DOHH2 (cell line): ENCODE results near the gene P4HB.

ENCODE experiments used
- H3F3A ChIP-seq: fragments of 200-600 bp; sonication (generic), shearing (Covaris generic); 2 replicates; pipeline ENCODE4 v1.6.0; 2016; ENCODE audit warnings: antibody characterized with exemption, mild to moderate bottlenecking; ENCODE audit not compliant: control insufficient read depth, insufficient read depth
- H3K27ac ChIP-seq: fragments of 200-600 bp; sonication (generic); 2 replicates; pipeline ENCODE4 v1.5.1; 2014; ENCODE audit warnings: low read depth, mild to moderate bottlenecking, low read length, moderate library complexity
- H3K27me3 ChIP-seq: fragments of 200-600 bp; sonication (generic); 2 replicates; pipeline ENCODE4 v1.6.1; 2014; ENCODE audit warnings: mild to moderate bottlenecking, low read length, mixed read lengths; ENCODE audit not compliant: control insufficient read depth
- H3K36me3 ChIP-seq: fragments of 200-600 bp; sonication (generic); 2 replicates; pipeline ENCODE4 v1.6.1; 2014; ENCODE audit warnings: mild to moderate bottlenecking, low read length, moderate library complexity, mixed read lengths; ENCODE audit not compliant: control insufficient read depth
- H3K4me1 ChIP-seq: fragments of 200-600 bp; sonication (generic); 2 replicates; pipeline ENCODE4 v1.6.1; 2014; ENCODE audit warnings: mild to moderate bottlenecking, low read length, mixed read lengths; ENCODE audit not compliant: control insufficient read depth
- H3K4me2 ChIP-seq: fragments of 200-600 bp; sonication (generic); 2 replicates; pipeline ENCODE4 v1.6.0; 2014; ENCODE audit warnings: mild to moderate bottlenecking, low read length, moderate library complexity
- H3K4me3 ChIP-seq: fragments of 200-600 bp; sonication (generic); 2 replicates; pipeline ENCODE4 v1.5.1; 2014; ENCODE audit warnings: mild to moderate bottlenecking, low read length, mixed read lengths
- H3K79me2 ChIP-seq: fragments of 200-600 bp; sonication (generic); 2 replicates; pipeline ENCODE4 v1.6.1; 2014; ENCODE audit warnings: mild to moderate bottlenecking, low read length, mixed read lengths; ENCODE audit not compliant: control insufficient read depth
- H3K9me2 ChIP-seq: fragments of 200-600 bp; sonication (generic); replicated peaks from 2 replicates; pipeline ENCODE4 v1.6.1; 2014; ENCODE audit warnings: mild to moderate bottlenecking, low read length, mixed read lengths; ENCODE audit not compliant: control insufficient read depth
- H3K9me3 ChIP-seq: fragments of 200-600 bp; sonication (generic); 2 replicates; pipeline ENCODE4 v1.6.1; 2014; ENCODE audit warnings: antibody characterized with exemption, low read length, mixed read lengths; ENCODE audit not compliant: control insufficient read depth, insufficient read depth
- H4K20me1 ChIP-seq: fragments of 200-600 bp; sonication (generic); 2 replicates; pipeline ENCODE4 v1.6.0; 2014; ENCODE audit warnings: low read depth, mild to moderate bottlenecking, antibody characterized with exemption, low read length, moderate library complexity; ENCODE audit not compliant: control insufficient read depth, insufficient read depth
- EZH2phosphoT487 ChIP-seq: fragments of 200-600 bp; sonication (generic); IDR thresholded peaks from 2 replicates; pipeline ENCODE4 v1.6.1; 2017; ENCODE audit warnings: borderline replicate concordance, mild to moderate bottlenecking, antibody characterized with exemption, low read length, moderate library complexity, mixed read lengths
- TF ChIP-seq, protein P1 (sequence below): fragments of 200-600 bp; sonication (generic); IDR thresholded peaks from one replicate; pipeline ENCODE4 v1.5.1; 2014; ENCODE audit warnings: antibody characterized with exemption, mild to moderate bottlenecking, low read depth, low read length; ENCODE audit not compliant: poor library complexity, severe bottlenecking

The P4HB gene

DNA sequence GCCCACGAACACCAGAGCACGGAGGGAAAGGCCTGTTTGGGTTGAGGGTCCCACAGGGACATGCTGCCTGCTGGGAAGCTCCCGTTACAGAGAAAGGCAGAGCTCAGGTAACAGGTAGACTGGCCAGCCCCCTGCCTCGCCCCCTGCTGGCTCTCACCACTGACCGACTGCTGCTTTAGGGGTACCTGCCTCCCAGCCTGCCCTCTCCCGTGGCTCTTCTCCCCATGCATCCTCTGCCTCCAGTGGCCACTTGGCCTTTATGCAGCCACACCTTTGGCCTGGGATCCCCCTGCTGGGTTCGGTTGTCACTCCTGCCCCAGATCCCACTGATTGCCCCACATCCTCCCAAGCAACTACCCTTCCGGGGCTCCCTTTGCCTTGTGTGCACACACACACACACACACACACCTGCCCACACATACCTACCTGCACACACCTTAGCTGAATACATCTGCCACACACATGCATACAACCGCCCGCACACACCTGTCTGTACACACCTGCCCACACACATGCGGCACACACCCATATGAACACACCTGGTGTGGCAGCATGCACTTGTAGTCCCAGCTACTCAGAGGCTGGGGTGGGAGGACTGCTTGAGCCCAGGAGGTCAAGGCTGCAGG lies 34.4 kb downstream of the P4HB start:
- Histone ChIP-seq H3K79me2 (no peaks in the 10 kb centered on the region), H3K4me1 (no peaks in the 10 kb centered on the region), H3K4me2 (no peak overlapping the region), H3K9me3 (no peaks in the 10 kb centered on the region), H3K36me3 (no peaks in the 10 kb centered on the region), H3K4me3 (no peak overlapping the region), H3K27me3 (no peaks in the 10 kb centered on the region), H3K27ac (no peak overlapping the region), H4K20me1 (no peaks in the 10 kb centered on the region), H3F3A (no peaks in the 10 kb centered on the region), H3K9me2 (no peaks in the 10 kb centered on the region)
- no peak for TF ChIP-seq EZH2phosphoT487
- TF ChIP-seq, protein P1, sequence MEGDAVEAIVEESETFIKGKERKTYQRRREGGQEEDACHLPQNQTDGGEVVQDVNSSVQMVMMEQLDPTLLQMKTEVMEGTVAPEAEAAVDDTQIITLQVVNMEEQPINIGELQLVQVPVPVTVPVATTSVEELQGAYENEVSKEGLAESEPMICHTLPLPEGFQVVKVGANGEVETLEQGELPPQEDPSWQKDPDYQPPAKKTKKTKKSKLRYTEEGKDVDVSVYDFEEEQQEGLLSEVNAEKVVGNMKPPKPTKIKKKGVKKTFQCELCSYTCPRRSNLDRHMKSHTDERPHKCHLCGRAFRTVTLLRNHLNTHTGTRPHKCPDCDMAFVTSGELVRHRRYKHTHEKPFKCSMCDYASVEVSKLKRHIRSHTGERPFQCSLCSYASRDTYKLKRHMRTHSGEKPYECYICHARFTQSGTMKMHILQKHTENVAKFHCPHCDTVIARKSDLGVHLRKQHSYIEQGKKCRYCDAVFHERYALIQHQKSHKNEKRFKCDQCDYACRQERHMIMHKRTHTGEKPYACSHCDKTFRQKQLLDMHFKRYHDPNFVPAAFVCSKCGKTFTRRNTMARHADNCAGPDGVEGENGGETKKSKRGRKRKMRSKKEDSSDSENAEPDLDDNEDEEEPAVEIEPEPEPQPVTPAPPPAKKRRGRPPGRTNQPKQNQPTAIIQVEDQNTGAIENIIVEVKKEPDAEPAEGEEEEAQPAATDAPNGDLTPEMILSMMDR, result peak; percentile 27

DNA sequence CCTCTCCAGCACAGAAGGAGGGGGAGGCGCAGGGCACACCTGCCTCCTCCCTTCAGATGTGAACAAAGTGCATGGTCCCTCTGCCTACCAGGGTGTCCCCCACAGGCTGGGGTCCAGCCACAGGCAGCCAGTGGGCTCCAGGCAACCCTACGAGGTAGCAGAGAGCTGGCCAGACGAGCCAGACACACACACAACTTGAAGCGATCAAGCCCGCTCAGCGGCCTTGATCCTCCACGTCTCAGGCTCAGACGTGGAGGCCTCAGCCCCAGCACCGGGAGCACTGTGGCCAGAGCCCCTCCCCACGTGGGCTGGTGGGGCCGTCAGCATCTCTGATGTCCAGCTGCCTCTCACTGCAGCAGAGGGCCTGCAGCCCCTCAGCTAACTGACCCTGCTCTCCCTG lies 35.7 kb downstream of the P4HB start:
- no peaks in the 10 kb centered on the region for H3K27me3 ChIP-seq
- H3F3A ChIP-seq, result no peaks in the 10 kb centered on the region
- no peak overlapping the region for H3K4me3 ChIP-seq
- H3K9me3 ChIP-seq, result no peaks in the 10 kb centered on the region
- TF ChIP-seq EZH2phosphoT487, result no peak
- TF ChIP-seq, protein P1, result no peak
- H3K4me1 ChIP-seq, result no peaks in the 10 kb centered on the region
- H3K36me3 ChIP-seq, result no peaks in the 10 kb centered on the region
- no peak overlapping the region for H3K4me2 ChIP-seq
- H3K79me2 ChIP-seq, result no peaks in the 10 kb centered on the region
- H3K9me2 ChIP-seq, result no peaks in the 10 kb centered on the region
- no peak overlapping the region for H3K27ac ChIP-seq
- H4K20me1 ChIP-seq, result no peaks in the 10 kb centered on the region

DNA sequence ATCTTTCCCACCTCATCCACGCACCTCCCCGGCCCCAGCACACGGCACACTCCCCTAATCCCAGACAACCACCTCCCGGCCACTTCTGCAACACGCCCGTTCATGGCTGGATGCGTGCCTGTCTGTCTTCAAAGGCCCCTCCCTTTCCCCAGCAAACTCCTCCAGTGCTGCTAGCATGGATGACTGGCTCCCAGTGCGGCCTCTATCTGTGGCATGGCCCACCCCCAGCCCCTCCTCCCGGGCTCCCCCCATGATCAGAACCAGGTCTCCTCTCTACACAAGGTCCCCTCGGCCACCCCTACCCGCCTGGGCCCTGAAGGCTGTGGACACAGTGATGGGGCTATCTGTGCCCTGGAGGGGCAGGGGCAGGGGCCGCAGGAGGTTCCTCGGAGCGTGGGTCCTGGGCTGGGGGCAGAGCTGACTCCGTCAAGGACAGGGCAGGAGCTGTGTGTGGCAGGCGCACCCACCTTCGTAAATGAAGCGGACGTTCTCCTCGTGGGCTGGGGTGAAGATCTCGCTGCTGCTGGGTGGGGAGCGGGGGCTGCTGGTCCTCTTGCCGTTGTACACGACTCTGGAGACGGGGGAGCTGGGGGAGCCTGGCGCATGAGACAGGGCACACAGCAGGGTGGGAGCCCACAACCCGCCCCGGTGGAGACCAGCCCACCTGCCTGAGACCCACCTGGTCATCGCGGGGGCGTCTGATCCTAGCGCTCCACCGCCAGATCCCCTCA lies 36.4 kb downstream of the P4HB start:
- no peak for TF ChIP-seq EZH2phosphoT487
- TF ChIP-seq, protein P1, result no peak
- Histone ChIP-seq H3K4me2 (no peak overlapping the region), H3K27ac (no peak overlapping the region), H3K79me2 (no peaks in the 10 kb centered on the region), H4K20me1 (no peaks in the 10 kb centered on the region), H3K9me3 (no peaks in the 10 kb centered on the region), H3K4me1 (no peaks in the 10 kb centered on the region), H3K27me3 (no peaks in the 10 kb centered on the region), H3K9me2 (no peaks in the 10 kb centered on the region), H3F3A (no peaks in the 10 kb centered on the region), H3K36me3 (no peaks in the 10 kb centered on the region), H3K4me3 (no peak overlapping the region)
